ENCODE data around the gene FIS1.
"Not testable (repeated sequence)": the region's sequence is repeated elsewhere in the genome, so short reads cannot be mapped to it uniquely, and the experiment has no call there.

The FIS1 gene

DNA sequence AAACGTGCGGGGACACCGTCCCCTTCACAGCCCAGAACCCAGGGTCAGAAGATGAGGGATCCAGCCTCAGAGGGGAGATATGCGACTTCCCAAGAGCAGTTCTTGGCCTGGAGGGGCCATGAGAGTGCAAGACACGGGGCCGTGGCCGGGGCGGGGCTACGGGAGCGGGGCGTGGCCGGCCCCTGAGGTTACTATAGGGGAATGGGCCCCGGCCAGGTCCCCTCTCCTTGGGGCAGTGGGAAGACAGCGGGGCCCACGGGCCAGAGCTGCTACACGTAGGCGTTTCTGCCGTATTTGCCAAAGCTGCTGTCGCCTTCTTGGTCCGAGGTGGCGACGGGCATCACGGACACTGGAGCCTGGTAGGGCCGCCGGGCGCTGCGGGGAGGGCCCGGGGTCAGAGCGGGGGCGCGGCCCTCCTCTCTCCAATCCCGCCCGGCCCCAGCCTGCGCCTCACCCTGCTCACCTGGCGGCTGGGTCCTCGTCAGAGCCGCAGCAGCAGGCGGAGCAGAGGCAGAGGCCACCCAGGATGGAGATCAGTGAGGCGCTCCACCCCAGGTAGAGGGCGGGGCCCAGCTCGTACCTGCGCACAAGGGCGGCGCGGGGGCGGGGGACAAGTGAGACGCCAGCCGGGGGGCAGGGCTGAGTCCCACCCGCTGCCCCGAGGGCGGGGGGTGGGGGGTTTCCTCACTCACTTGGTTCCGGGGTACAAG, 12.6 kb downstream of the FIS1 start:
- DNase-seq, result no peak

- DNase-seq, result no peak
These were observed 13.2 kb downstream of the FIS1 start for GRCh38 chr7:101231644-101232043.

- no peak for DNase-seq
These were observed 18.2 kb downstream of the FIS1 start for GRCh38 chr7:101226721-101227120.

- no peak for DNase-seq
These were observed 19.2 kb downstream of the FIS1 start for GRCh38 chr7:101225650-101226049.

- no peak for DNase-seq
These were observed 21.4 kb downstream of the FIS1 start for GRCh38 chr7:101223528-101223927.

DNA sequence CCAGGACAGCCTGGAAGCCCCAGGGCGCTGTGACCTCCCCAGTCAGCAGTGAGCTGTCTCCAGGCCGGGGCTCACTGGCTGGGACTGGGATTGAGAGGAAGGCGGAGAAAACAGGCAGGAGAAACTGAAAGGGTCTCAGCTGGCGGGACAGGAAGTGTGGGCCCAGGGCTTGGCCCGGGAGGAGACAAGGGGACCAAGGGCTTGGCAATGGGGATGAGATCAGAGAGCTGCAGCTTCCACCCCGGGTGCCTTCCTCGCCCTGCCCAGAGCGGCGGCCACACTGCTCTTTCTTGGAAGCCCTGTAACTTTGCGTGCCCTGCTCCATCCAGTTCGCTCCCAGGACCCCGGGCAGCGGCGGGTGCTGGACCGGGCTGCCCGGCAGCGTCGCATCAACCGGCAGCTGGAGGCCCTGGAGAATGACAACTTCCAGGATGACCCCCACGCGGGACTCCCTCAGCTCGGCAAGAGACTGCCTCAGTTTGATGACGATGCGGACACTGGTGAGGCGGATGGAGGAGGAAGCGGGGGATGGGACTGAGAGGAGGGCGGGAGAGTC, 22.5 kb downstream of the FIS1 start:
- no peak for DNase-seq

DNA sequence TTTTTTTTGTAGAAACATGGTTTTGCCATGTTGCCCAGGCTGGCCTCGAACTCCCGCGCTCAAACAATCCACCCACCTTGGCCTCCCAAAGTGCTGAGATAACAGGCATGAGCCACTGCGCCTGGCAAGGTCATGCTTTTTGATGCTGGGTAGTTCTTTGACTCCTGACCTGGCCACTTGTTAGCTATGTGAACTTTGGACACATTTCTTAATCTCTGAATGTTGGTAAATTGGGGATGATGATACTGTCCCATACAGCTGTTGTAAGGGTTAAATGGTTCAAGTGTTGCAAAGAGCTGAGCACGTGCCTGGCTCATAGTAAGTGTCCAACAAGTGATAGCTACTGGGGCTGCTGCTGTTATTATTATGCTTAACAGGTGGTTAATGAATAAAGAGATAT, 24.6 kb downstream of the FIS1 start:
- no peak for DNase-seq

DNA sequence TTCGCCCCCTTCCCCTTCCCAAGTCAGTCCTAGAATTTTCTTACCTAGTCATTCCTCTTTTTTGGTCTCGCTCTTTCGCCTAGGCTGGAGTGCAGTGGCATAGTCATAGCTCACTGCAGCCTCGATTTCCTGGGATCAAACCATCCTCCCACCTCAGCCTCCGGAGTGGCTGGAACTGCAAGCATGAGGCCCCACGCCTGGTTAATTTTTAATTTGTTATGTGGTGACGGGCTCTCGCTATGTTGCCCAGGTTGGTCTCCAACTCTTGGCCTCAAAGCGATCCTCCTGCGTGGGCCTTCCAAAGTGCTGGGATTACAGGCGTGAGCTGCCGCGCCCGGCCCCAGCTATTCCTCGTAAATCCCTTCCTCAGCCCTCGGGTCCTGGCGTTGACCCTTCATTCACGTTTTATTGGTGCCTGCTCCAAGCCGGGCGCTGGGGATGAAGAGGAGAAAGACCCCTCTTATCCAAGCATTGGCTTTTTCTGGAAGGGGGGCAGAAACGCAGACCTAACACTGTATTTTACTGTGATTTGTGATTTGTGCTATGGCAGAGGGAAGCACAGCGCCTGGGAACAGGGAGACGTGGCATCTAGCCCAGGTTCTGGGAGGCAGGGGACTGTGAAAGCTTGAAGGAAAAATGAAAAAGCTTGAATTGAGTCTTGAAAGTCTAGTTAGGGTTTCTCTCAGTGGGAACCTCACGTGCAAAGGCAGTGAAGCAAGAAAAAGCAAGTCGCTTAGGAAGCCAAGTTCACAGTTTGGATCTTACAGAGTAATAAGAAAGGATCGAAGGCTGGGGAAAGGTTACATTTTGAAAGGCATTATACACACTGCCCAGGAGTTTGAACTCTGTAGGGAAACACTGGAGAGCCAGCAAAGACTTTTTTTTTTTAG, 26.4 kb downstream of the FIS1 start:
- no peak for DNase-seq

DNA sequence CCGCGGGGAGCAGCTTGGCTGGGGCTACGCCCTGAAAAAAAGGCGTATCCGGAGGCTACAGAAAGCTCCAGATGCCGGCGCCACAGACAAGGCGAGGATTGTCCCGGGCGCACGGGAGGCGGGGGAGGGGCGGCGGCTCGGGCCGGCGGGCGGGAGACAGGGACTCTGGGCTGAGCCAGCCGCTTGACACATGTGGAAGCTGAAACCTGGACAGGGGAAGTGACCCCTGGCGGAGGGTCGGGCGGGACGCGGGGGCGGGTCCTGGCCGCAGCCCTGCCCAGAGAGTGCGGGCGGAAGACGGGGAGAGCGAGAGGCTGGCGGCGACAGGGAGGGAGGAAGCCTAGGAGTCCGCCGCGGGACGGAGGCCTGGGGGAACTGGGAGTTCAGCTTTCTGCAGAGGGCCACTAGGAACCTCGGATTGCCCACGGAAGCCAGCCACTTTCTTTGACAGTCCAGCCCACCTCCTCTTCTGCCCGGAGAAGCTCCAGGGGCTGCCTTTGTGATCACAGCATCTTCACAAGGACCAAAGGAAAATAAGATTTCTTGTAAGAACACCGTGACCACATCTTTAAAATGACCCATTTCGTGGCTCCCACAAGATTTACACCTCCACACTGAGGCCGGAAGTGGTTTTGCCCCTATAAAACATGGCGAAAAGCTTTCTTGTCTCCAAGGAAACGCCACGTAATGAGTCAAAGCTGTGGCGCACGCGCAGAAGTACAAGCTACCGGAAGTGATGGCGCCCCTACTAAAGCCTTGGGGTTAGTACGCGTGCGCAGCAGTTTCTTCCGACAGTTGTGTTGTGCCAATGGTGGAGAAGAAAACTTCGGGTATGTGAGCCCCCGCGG, 27.3 kb downstream of the FIS1 start, which contains the start of the genes PLOD3 and ZNHIT1:
Gene PLOD3 (minus strand): TSS at position 194 of the 848 bp plus-strand sequence. CDS start 307 bp downstream, outside the sequence.
Gene ZNHIT1 (plus strand): TSS at position 778 of the 848 bp plus-strand sequence. CDS start 31 bp downstream, at position 809.
- DNase-seq, result peak; percentile 97

DNA sequence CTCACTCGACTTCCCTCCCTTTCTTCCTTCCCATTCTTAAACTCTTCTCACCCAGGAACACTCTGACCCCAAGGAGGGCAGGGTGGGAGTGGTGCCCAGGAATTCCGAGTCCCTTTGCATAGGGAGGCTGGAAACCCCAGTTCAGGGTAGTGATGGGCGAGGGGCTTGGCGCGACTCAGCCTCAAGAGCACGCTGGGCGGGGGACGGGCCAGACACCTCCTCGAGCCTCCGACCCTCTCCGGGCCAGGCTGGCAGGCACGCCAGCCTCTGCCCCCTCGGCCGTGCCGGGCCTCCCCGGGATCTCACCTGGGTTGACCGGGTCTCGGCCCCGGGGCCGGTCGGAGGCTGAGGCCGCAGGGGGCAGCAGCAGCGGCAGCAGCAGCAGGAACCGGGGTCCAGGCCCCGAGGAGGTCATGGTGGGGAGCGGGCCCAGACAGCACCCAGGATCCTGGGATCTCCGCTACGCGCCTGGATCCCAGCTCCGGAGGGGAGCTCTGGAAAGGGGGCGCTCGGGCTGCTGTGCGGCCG, 28.0 kb downstream of the FIS1 start:
- DNase-seq, result no peak

DNA sequence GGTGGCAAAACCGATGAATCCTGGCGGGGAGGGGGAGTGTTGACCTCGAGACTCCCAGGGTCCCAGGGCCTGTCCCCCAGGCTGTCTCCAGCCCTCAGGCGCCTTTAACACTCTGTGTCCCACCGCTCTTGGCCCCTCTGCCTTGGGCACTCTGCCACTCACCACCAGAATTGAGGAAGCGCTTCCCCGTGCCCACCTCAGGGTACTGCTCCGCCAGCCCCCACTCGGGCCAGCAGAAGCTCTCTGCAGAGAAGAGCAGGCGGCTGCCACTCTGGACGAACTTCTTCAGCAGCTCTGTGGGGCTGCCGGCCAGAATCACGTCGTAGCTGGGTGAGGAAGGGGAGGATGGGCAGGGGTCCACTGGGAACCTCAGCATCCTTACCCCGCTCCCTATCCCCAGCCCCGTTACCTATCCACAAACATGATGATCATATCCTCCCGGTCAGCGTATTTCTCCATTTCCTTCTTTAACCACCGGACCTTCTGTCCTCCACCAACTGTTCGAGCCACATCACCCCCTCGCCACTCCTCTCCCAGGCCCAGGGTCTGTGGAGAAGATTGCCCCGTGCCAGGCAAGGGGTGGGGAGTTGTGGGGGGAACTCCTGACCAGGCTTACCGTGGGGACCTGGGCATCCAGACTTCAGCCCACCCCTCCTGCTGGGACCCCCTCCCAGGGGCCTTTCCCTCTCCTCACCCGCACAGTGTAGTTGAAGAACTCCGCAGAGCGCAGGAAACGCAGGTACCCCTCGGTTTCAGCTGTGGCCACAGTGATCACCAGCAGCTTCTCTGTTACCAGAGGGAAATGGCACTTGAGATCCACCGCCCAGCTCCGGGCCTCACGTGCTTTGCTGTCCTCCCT, 28.7 kb downstream of the FIS1 start:
- DNase-seq, result peak; percentile 7

DNA sequence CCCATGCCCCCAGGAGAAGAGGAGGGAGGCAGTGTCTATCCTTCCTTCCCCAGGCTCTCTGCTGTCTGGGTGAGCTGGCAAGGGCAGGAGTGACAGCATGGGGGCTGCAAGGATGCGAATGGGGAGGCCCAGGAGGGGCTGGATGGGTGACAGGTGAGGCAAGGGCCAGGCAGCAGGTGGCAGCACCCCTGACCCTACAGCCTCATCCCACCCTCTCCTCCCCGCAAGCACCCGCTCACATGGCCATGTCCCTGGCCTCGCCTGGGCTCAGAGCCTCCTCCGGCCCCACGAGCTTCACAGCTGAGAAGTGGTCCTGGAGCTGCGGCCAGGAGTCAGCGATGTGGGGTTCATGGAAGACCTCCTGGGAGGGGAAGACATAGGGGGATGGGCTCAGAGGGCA, 32.9 kb downstream of the FIS1 start:
- DNase-seq, result no peak

DNA sequence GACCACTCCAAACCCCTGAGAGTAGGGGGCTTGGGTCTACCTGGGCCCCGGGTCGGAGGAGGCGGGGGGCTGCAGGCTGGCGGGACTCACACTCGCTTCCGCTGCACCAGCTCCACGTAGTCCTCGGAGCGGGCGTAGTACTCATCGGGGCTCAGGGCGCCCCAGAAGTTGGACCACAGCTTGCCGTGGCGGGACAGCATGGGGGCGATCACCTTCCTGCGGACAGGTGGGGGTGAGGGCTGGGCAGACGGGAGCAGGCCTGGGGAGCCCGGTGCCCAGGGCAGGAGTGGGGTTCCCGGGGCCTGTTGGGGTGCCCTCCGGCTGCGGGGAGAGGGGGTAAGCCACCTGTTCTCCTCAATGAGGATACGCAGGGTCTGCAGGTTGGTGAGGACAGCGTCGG, 33.4 kb downstream of the FIS1 start:
- DNase-seq, result no peak

GRCh38 chr7:101210143-101210542, 34.7 kb downstream of the FIS1 start:
- DNase-seq, result no peak

GRCh38 chr7:101208794-101209193, 36.1 kb downstream of the FIS1 start:
- no peak for DNase-seq

GRCh38 chr7:101207459-101207858, 37.4 kb downstream of the FIS1 start:
- no peak for DNase-seq

- no peak for DNase-seq
These were observed 38.2 kb downstream of the FIS1 start for GRCh38 chr7:101206665-101207042.

GRCh38 chr7:101205901-101206664, 38.8 kb downstream of the FIS1 start:
- no peak for DNase-seq

DNA sequence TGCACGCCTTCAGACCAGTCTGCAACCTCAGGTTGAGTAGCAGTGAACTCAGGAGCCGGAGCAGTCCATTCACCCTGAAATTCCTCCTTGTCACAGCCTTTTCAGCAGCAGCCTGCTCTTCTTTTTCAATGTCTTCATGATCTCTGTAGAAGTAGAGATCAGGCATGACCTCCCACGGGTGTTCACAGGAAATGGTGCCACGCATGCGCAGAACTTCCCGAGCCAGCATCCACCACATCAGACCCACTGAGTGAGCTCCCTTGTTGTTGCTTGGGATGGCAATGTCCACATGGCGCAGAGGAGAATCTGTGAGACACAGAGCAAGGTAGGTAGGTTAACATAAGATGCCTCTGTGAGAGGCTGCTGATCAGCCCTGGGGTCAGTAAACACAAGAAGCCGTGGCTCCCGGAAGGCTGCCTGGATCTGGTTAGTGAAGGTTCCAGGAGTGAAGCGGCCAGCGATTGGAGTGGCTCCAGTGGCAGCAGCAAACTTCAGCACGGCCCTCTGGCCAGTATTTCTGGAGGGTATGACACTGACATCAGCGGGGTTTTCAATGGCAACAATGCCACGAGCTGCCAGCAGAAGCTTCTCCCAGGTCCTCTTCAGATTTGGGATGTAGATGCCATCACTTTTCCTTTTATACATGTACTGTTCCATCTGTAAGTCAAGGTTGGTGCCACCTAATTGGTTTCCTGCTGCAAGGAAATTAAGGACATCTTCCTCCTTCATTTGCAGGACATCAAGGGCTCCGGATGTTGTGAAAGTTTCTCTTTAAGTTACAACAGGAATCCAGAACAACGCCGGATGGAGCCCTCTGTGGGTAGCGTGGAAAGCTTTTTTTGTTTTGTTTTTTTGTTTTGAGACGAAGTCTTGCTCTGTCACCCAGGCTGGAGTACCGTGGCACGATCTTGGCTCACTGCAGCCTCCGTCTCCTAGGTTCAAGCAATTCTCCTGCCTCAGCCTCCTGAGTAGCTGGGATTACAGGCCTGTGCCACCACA, 40.8 kb downstream of the FIS1 start:
- not testable (repeated sequence) for DNase-seq

DNA sequence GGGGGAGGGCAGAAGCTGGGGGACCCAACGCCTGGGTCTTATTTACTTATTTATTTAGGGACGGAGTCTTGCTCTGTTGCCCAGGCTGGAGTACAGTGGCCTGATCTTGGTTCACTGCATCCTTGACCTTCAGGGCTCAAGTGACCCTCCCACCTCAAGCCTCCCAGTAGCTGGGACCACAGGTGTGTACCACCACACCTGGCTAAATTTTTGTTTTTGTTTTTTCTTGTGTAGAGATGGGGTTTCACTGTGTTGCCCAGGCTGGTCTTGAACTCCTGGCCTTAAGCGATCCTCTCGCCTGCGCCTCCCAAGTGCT, 42.3 kb downstream of the FIS1 start:
- no peak for DNase-seq

Data from HCEC 1CT (cell line).